GM12872 (cell line): Measurements from ENCODE around the gene PSMB1.

ENCODE experiments used
- CTCF ChIP-seq: IDR thresholded peaks from 3 replicates; pipeline ENCODE4 v1.5.1; 2011; ENCODE audit warnings: low read depth, mild to moderate bottlenecking, low read length, moderate library complexity; ENCODE audit not compliant: insufficient read depth

PSMB1 gene

DNA sequence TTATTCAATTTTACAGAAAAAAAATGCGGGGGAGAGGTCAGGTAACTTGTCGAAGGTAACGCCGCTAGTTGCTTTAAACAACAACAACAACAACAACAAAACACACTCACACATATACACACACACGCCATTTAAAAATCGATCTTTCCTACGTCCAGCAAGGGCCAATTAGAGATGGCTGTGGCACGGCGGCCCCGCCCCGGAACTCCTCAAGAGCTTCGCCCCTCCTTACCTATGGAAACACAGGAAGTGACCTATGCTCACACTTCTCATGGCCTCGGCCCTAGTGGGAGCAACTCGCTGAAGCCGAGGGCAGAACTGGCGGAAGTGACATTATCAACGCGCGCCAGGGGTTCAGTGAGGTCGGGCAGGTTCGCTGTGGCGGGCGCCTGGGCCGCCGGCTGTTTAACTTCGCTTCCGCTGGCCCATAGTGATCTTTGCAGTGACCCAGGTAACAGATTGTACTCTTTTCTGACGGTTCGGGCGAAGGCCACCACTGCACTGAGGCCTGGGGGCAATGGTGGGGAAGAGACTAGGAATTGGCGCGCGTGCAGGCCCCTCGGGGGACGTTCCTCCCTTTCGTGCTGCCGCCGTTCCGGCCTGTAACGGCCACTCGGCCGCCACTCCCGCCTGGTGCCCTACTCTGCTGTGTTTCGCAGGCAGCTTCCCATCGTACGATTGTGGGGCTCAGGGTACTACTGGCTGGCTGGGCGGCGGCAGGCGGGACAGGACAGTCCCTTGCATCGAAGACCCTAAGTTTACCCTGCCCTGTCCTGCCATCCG, 1.1 kb upstream of the PSMB1 start, which contains the start of gene TBP:
Gene TBP (plus strand): TSS at position 357 of the 783 bp plus-strand sequence. CDS start 2,661 bp downstream, outside the sequence.
- no peak for TF ChIP-seq CTCF

GRCh38 chr6:170553534-170554012, 466 bp upstream of the PSMB1 start:
- TF ChIP-seq CTCF: no peak

- TF ChIP-seq CTCF: no peak
Observed at GRCh38 chr6:170545405-170545804, 7.7 kb downstream of the PSMB1 start.

DNA sequence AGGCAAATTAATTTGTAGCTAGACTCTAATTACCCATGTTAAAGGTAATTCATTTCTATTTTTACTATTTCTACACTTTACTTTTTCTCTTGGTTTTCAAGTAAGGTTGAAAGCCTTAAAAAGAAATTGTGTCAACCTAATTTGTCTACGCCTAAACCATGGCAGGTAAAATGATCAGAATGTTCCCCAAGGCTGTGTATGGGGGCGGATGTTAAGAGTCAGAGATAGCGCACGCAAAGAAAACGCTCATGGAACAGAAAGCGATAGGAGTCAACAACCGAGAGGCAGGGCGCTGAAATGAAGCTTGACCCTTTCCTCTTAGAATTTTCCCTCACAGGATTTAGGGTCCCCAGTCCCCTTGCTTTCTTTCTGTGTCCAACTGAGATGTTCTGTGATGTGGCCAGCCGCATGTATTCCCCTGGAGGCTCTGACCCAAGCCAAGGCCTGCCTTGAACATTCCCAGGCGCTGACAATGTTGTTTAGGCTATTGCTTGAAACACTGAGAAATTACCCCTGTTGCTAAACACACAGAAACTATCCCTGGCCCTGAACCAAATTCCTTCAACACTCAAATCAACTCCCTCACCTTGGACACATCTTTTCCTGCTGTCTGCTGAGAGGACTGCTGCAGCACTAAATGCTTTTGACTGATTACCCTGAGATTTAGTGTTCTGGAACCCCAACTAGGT, 10.9 kb downstream of the PSMB1 start:
- TF ChIP-seq CTCF: no peak

DNA sequence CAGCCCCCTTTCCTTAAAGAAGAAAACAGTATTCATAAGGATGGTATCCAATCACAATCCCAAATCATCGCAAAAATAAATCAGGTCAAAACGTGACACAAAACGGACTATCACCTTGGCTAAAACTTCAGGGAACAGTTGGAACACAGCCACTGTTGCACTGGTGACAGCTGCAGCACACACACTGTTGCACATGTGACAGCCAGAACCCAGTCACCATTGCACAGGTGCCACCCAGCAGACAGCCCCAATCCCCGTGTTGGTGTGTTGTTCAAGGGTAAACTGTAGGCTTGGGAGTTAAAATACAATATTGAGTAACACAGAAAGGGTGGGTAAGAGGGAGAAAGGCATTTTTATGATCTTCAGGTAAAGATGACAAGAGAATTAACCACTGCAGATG, 15.8 kb downstream of the PSMB1 start:
- no peak for TF ChIP-seq CTCF

DNA sequence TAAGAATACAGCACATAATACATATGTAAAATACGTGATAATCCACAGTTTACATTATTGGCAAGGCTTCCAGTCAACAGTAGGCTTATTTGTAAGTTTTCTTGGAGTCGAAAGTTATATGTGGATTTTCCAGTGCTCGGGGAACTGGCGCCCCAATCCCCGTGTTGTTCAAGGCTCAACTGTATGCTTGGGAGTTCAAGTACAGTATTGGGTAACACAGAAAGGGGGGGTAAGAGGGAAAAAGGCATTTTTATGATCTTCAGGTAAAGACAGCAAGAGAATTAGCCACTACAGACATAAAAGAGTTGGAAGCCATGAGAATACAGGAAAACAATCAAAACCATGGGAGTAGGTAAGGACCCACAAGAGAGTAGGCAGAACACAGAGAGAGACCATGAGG, 16.4 kb downstream of the PSMB1 start:
- TF ChIP-seq CTCF: no peak

DNA sequence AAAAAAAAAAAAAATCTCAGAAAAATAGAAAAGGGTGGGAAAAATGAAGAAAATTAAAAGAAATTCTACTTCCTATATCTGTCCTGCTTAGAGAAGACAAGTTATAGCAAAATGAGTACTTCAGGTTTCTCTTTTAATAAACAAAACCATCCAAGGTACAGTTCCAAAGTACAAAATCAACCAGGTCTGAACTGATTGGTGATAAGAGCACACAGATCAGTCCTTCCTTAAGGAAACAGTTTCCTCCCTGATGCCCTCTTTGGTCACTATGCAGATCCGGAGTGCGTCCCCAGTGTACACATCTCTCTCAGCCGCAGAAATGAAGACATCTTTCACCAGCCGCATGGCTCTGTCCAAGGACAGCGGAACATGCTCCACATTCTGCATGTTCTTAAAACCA, 18.1 kb downstream of the PSMB1 start:
- TF ChIP-seq CTCF: no peak
